ENCODE data around the gene AP3S2. TPM values are rescaled to one million over a fixed set of nuclear protein-coding genes. Genes with fewer than 3 reads are reported as not detected.
"Not testable (repeated sequence)": the region's sequence is repeated elsewhere in the genome, so short reads cannot be mapped to it uniquely, and the experiment has no call there.

AP3S2 gene
- 10 to 100 TPM; 28.2 to 30.8 TPM for total RNA-seq

GRCh38 chr15:89893696-89894447, at the start of gene AP3S2:
TSS of gene AP3S2 (minus strand) at chr15:89893994. CDS start at chr15:89893949, 45 bp downstream.
- Mint-ChIP-seq H3K27me3 (peaks cover 17% of the 10 kb centered on the region), H3K9me3 (no peaks in the 10 kb centered on the region), H3K4me3 (peak within 1 kb of the TSS; percentile 94), H3K36me3 (peaks cover 5% of the 10 kb centered on the region), H3K4me1 (peaks cover 30% of the 10 kb centered on the region), H3K27ac (peak within 1 kb of the TSS; percentile 93)
- ATAC-seq (ENCODE audit: low read depth) (peak; percentile 95), DNase-seq (peak; percentile 88)
- POLR2A ChIA-PET, result interaction anchor here (0.6 to 1.9 kb wide), 15 partner anchors 11 to 209 kb away, joined by 3 to 10 read pairs (median 3); partner anchors contain the start of genes IDH2 and ZNF710

- no peak for ATAC-seq (ENCODE audit: low read depth)
- DNase-seq, result no peak
- peaks cover 23% of the 10 kb centered on the region for H3K4me1 Mint-ChIP-seq
- peaks cover 28% of the 10 kb centered on the region for H3K27me3 Mint-ChIP-seq
- no peak overlapping the region for H3K27ac Mint-ChIP-seq
- no peaks in the 10 kb centered on the region for H3K9me3 Mint-ChIP-seq
- no peak overlapping the region for H3K4me3 Mint-ChIP-seq
- POLR2A ChIA-PET, result no interaction called here
- no peaks in the 10 kb centered on the region for H3K36me3 Mint-ChIP-seq
These were observed 46.1 kb upstream of the AP3S2 start for GRCh38 chr15:89939910-89940309.

- H3K27me3 Mint-ChIP-seq, result peaks cover 33% of the 10 kb centered on the region
- H3K36me3 Mint-ChIP-seq; H3K9me3 Mint-ChIP-seq; H3K27ac Mint-ChIP-seq; ATAC-seq (ENCODE audit: low read depth); H3K4me3 Mint-ChIP-seq; DNase-seq; POLR2A ChIA-PET: not testable (repeated sequence)
- H3K4me1 Mint-ChIP-seq, result peaks cover 23% of the 10 kb centered on the region
These were observed 45.6 kb upstream of the AP3S2 start for GRCh38 chr15:89939377-89939776.

GRCh38 chr15:89937365-89938350, 43.9 kb upstream of the AP3S2 start:
- Mint-ChIP-seq H3K9me3 (no peaks in the 10 kb centered on the region), H3K27me3 (peaks cover 32% of the 10 kb centered on the region), H3K4me3 (no peak overlapping the region), H3K36me3 (no peaks in the 10 kb centered on the region), H3K4me1 (peaks cover 23% of the 10 kb centered on the region), H3K27ac (no peak overlapping the region)
- no peak for ATAC-seq (ENCODE audit: low read depth)
- no peak for DNase-seq
- POLR2A ChIA-PET, result interaction anchor here (0.6 kb wide), 1 partner anchor 28 kb away, joined by 4 read pairs; no protein-coding TSS in a partner anchor

- H3K36me3 Mint-ChIP-seq, result no peaks in the 10 kb centered on the region
- peaks cover 34% of the 10 kb centered on the region for H3K27me3 Mint-ChIP-seq
- POLR2A ChIA-PET, result interaction anchor here (0.5 kb wide), 1 partner anchor 20 kb away, joined by 3 read pairs; no protein-coding TSS in a partner anchor
- peaks cover 23% of the 10 kb centered on the region for H3K4me1 Mint-ChIP-seq
- ATAC-seq (ENCODE audit: low read depth), result no peak
- DNase-seq, result no peak
- H3K4me3 Mint-ChIP-seq, result peak overlapping the region; percentile 42
- no peak overlapping the region for H3K27ac Mint-ChIP-seq
- no peaks in the 10 kb centered on the region for H3K9me3 Mint-ChIP-seq
These were observed 43.0 kb upstream of the AP3S2 start for GRCh38 chr15:89936786-89937265.

- Mint-ChIP-seq H3K4me3 (peak overlapping the region; percentile 42), H3K4me1 (peaks cover 23% of the 10 kb centered on the region), H3K9me3 (no peaks in the 10 kb centered on the region), H3K36me3 (no peaks in the 10 kb centered on the region), H3K27me3 (peaks cover 36% of the 10 kb centered on the region), H3K27ac (peak overlapping the region; percentile 50)
- ATAC-seq (ENCODE audit: low read depth) (peak; percentile 93), DNase-seq (peak; percentile 47)
- POLR2A ChIA-PET, result interaction anchor here (0.6 kb wide), 1 partner anchor 1041 kb away, joined by 6 read pairs; no protein-coding TSS in a partner anchor
These were observed 42.4 kb upstream of the AP3S2 start for GRCh38 chr15:89936051-89936785.

- Mint-ChIP-seq H3K27me3 (peaks cover 24% of the 10 kb centered on the region), H3K9me3 (no peaks in the 10 kb centered on the region), H3K27ac (no peak overlapping the region), H3K36me3 (no peaks in the 10 kb centered on the region), H3K4me1 (peaks cover 17% of the 10 kb centered on the region), H3K4me3 (no peak overlapping the region)
- POLR2A ChIA-PET, result no interaction called here
- ATAC-seq (ENCODE audit: low read depth) (no peak), DNase-seq (no peak)
These were observed 39.1 kb upstream of the AP3S2 start for GRCh38 chr15:89932880-89933279.

- Mint-ChIP-seq H3K27me3 (peaks cover 22% of the 10 kb centered on the region), H3K27ac (no peak overlapping the region), H3K4me1 (no peaks in the 10 kb centered on the region), H3K36me3 (no peaks in the 10 kb centered on the region), H3K9me3 (no peaks in the 10 kb centered on the region), H3K4me3 (no peak overlapping the region)
- DNase-seq, result no peak
- no peak for ATAC-seq (ENCODE audit: low read depth)
- POLR2A ChIA-PET, result no interaction called here
These were observed 34.6 kb upstream of the AP3S2 start for GRCh38 chr15:89928421-89928820.

GRCh38 chr15:89926158-89926557, 32.4 kb upstream of the AP3S2 start:
- ATAC-seq (ENCODE audit: low read depth) (no peak), DNase-seq (no peak)
- Mint-ChIP-seq H3K4me1 (no peaks in the 10 kb centered on the region), H3K4me3 (no peak overlapping the region), H3K9me3 (no peaks in the 10 kb centered on the region), H3K27ac (no peak overlapping the region), H3K36me3 (no peaks in the 10 kb centered on the region), H3K27me3 (peaks cover 16% of the 10 kb centered on the region)
- POLR2A ChIA-PET, result interaction anchor here (0.7 kb wide), 1 partner anchor 49 kb away, joined by 4 read pairs; no protein-coding TSS in a partner anchor

GRCh38 chr15:89917442-89918101, 23.8 kb upstream of the AP3S2 start:
- H3K4me3 Mint-ChIP-seq, result no peak overlapping the region
- POLR2A ChIA-PET, result no interaction called here
- H3K36me3 Mint-ChIP-seq, result no peaks in the 10 kb centered on the region
- H3K27ac Mint-ChIP-seq, result no peak overlapping the region
- DNase-seq, result no peak
- no peaks in the 10 kb centered on the region for H3K9me3 Mint-ChIP-seq
- H3K27me3 Mint-ChIP-seq, result peaks cover 41% of the 10 kb centered on the region
- ATAC-seq (ENCODE audit: low read depth), result no peak
- peaks cover 3% of the 10 kb centered on the region for H3K4me1 Mint-ChIP-seq

- H3K36me3 Mint-ChIP-seq, result no peaks in the 10 kb centered on the region
- H3K27me3 Mint-ChIP-seq, result peaks cover 48% of the 10 kb centered on the region
- H3K4me1 Mint-ChIP-seq, result peaks cover 3% of the 10 kb centered on the region
- ATAC-seq (ENCODE audit: low read depth) (no peak), DNase-seq (no peak)
- no peak overlapping the region for H3K4me3 Mint-ChIP-seq
- no peaks in the 10 kb centered on the region for H3K9me3 Mint-ChIP-seq
- H3K27ac Mint-ChIP-seq, result no peak overlapping the region
- POLR2A ChIA-PET, result interaction anchor here (0.6 kb wide), 1 partner anchor 166 kb away, joined by 4 read pairs; no protein-coding TSS in a partner anchor
These were observed 22.9 kb upstream of the AP3S2 start for GRCh38 chr15:89916660-89917059.

- DNase-seq (peak; percentile 41), ATAC-seq (ENCODE audit: low read depth) (peak; percentile 56)
- peaks cover 55% of the 10 kb centered on the region for H3K27me3 Mint-ChIP-seq
- H3K27ac Mint-ChIP-seq, result no peak within 1 kb of the TSS
- no peaks in the 10 kb centered on the region for H3K36me3 Mint-ChIP-seq
- peaks cover 3% of the 10 kb centered on the region for H3K4me1 Mint-ChIP-seq
- H3K9me3 Mint-ChIP-seq, result no peaks in the 10 kb centered on the region
- H3K4me3 Mint-ChIP-seq, result peak within 1 kb of the TSS; percentile 44
- POLR2A ChIA-PET, result no interaction called here
These were observed 19.0 kb upstream of the AP3S2 start, which contains the start of gene ARPIN for GRCh38 chr15:89912674-89913396. TSS of gene ARPIN (minus strand) at chr15:89912952. CDS start at chr15:89912835, 117 bp downstream.

Measured in activated naive CD8-positive, alpha-beta T cell treated with anti-CD3 and anti-CD28 coated beads, Interleukin-2, amount 10 ng/mL, durations not matched to agents 7 days and 5 days (primary cell).